Loucy (cell line): ENCODE data around the gene ZNF850.

Source experiments
- EZH2phosphoT487 ChIP-seq: fragments of 200-600 bp; IDR thresholded peaks from 2 replicates; pipeline ENCODE4 v1.6.1; 2018; ENCODE audit warnings: antibody characterized with exemption, mild to moderate bottlenecking, moderate library complexity, borderline replicate concordance
- TF ChIP-seq, protein P1 (sequence below): fragments of 200-600 bp; sonication (generic); conservative IDR thresholded peaks from 2 replicates; pipeline ENCODE4 v1.5.1; 2014; ENCODE audit warnings: mild to moderate bottlenecking, antibody characterized with exemption, low read length

DNA sequence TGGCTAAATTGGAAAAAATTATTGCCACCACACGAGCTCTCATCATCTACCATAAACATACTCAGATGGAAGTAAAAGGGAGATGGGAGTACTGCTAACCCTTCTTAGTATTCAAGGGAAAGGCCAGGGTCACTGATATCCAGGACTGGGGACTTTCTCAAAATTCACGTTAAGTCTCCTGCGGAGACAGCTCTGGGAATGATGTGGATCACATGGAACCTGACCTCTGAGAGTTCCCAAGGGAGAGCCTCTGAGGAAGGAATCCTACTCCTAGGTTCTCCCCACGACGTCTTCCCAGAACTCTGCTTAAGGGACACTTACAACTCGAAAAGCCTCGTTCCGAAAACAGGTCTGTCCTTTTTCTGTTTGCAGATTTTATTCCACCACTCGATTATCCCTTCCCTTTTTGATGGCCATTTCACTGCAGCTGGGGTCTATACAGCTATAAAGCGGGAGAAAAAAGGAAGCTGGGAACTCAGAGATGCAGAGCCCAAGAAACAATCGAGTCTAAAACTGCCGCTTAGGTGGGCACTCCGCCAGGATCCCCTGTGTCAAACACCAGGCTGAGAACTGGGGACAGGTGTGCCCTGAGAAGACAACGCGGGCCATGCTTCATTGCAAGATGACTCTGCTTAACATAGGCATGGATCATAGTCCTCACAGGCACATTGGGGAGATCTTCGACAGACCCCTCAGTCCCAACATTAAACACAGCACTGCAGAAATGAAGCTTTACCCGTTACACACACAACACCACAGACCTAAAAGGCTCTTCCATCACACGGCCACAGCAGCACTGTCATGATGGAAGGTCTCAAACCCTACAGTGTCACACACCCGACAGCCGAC lies 86.0 kb downstream of the ZNF850 start:
- TF ChIP-seq, protein P1, sequence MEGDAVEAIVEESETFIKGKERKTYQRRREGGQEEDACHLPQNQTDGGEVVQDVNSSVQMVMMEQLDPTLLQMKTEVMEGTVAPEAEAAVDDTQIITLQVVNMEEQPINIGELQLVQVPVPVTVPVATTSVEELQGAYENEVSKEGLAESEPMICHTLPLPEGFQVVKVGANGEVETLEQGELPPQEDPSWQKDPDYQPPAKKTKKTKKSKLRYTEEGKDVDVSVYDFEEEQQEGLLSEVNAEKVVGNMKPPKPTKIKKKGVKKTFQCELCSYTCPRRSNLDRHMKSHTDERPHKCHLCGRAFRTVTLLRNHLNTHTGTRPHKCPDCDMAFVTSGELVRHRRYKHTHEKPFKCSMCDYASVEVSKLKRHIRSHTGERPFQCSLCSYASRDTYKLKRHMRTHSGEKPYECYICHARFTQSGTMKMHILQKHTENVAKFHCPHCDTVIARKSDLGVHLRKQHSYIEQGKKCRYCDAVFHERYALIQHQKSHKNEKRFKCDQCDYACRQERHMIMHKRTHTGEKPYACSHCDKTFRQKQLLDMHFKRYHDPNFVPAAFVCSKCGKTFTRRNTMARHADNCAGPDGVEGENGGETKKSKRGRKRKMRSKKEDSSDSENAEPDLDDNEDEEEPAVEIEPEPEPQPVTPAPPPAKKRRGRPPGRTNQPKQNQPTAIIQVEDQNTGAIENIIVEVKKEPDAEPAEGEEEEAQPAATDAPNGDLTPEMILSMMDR, result no peak
- no peak for TF ChIP-seq EZH2phosphoT487
